ENCODE results near the gene MOXD1.
A peak's percentile ranks its signal among the peaks of the same experiment; 100 is the strongest.
"Not testable (repeated sequence)": the region's sequence is repeated elsewhere in the genome, so short reads cannot be mapped to it uniquely, and the experiment has no call there.

The MOXD1 gene

GRCh38 chr6:132344811-132345210, 56.5 kb downstream of the MOXD1 start:
- no peak for DNase-seq

- no peak for DNase-seq
Observed at GRCh38 chr6:132341646-132342045, 59.6 kb downstream of the MOXD1 start.

- DNase-seq, result no peak
Observed at GRCh38 chr6:132334521-132334885, 66.8 kb downstream of the MOXD1 start.

GRCh38 chr6:132333639-132334520, 67.4 kb downstream of the MOXD1 start:
- DNase-seq, result no peak

GRCh38 chr6:132330759-132331158, 70.5 kb downstream of the MOXD1 start:
- no peak for DNase-seq

GRCh38 chr6:132322398-132322797, 78.9 kb downstream of the MOXD1 start:
- no peak for DNase-seq

GRCh38 chr6:132320007-132320406, 81.3 kb downstream of the MOXD1 start:
- no peak for DNase-seq

- no peak for DNase-seq
Observed at GRCh38 chr6:132316970-132317369, 84.3 kb downstream of the MOXD1 start.

GRCh38 chr6:132314432-132314831, 86.8 kb downstream of the MOXD1 start:
- no peak for DNase-seq

GRCh38 chr6:132310921-132311320, 90.4 kb downstream of the MOXD1 start:
- no peak for DNase-seq

GRCh38 chr6:132310151-132310550, 91.1 kb downstream of the MOXD1 start:
- not testable (repeated sequence) for DNase-seq

- DNase-seq, result no peak
Observed at GRCh38 chr6:132304891-132305305, 96.4 kb downstream of the MOXD1 start.

- DNase-seq, result peak; percentile 14
Observed at GRCh38 chr6:132300323-132300949, 100.8 kb downstream of the MOXD1 start.

- DNase-seq, result peak; percentile 13
Observed at GRCh38 chr6:132298344-132298949, 102.8 kb downstream of the MOXD1 start.

- no peak for DNase-seq
Observed at GRCh38 chr6:132289756-132290155, 111.5 kb downstream of the MOXD1 start.

GRCh38 chr6:132287101-132287500, 114.2 kb downstream of the MOXD1 start:
- DNase-seq, result no peak

GRCh38 chr6:132286298-132287019, 114.8 kb downstream of the MOXD1 start:
- DNase-seq, result no peak

- DNase-seq, result no peak
Observed at GRCh38 chr6:132285004-132285780, 116.1 kb downstream of the MOXD1 start.

- DNase-seq, result no peak
Observed at GRCh38 chr6:132282696-132283095, 118.6 kb downstream of the MOXD1 start.

GRCh38 chr6:132280436-132280835, 120.8 kb downstream of the MOXD1 start:
- no peak for DNase-seq

- peak; percentile 73 for DNase-seq
Observed at GRCh38 chr6:132279592-132280139, 121.6 kb downstream of the MOXD1 start.

Measured in activated naive CD4-positive, alpha-beta T cell treated with anti-CD3 and anti-CD28 coated beads, Interleukin-2, amount 50 U/mL, for 16 hours (primary cell).